Upper lobe of left lung (tissue), 4 donors: ENCODE measurements around the gene TACC2.

Source experiments
- CTCF ChIP-seq, 6 experiments: fragments of 450-650 bp in 4 of 6; fragments of 200-600 bp in 2 of 6; sonication (generic) in 2 of 6; IDR thresholded peaks; one replicate each; pipeline ENCODE4 v1.5.1; 2016 to 2019; ENCODE audit warnings: antibody characterized with exemption in 6 of 6
- POLR2A ChIP-seq, 4 donors: fragments of 450-650 bp; IDR thresholded peaks; one replicate each; pipeline ENCODE4 v1.5.1; 2016 to 2017; ENCODE audit warnings: antibody characterized with exemption in 4 of 4, mild to moderate bottlenecking in 2 of 4

- no peak for TF ChIP-seq CTCF (IDR thresholded peaks at IDR 0.05)
- no peak for TF ChIP-seq POLR2A (IDR thresholded peaks at IDR 0.05)
These were observed 168.5 kb downstream of the TACC2 start for GRCh38 chr10:122157451-122157850.
